Measurements from ENCODE around the gene CD160.
"Not testable (repeated sequence)": the region's sequence is repeated elsewhere in the genome, so short reads cannot be mapped to it uniquely, and the experiment has no call there.

Gene CD160

DNA sequence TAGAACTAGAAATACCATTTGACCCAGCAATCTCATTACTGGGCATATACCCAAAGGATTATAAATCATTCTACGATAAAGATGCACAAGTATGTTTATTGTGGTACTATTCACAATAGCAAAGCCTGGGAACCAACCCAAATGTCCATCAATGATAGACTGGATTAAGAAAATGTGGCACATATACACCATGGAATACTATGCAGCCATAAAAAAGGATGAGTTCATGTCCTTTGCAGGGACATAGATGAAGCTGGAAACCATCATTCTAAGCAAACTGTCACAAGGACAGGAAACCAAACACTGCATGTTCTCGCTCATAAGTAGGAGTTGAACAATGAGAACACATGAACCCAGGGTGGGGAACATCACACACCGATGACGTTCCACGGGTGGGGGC lies 6.9 kb downstream of the CD160 start:
- peaks cover 0 to 11% (median 5%) of the 10 kb centered on the region in 5 donors for H3K4me1 ChIP-seq (ENCODE audit: control insufficient read depth in 5 of 5, insufficient read depth in 5 of 5, low read length in 5 of 5)

GRCh38 chr1:145729196-145729595 lies 9.9 kb downstream of the CD160 start:
- Histone ChIP-seq H3K9me3 (ENCODE audit: control insufficient read depth in 5 of 5, low read length in 5 of 5) (no peaks in the 10 kb centered on the region), H3K27me3 (ENCODE audit: control insufficient read depth in 5 of 5, insufficient read depth in 4 of 5, low read length in 5 of 5) (no peaks in the 10 kb centered on the region), H3K27ac (ENCODE audit: low read depth, low read length) (no peak overlapping the region), H3K36me3 (ENCODE audit: control insufficient read depth in 5 of 5, insufficient read depth in 5 of 5, low read length in 5 of 5) (peaks cover 0 to 4% (median 0%) of the 10 kb centered on the region in 5 donors), H3K9ac (ENCODE audit: low read length in 5 of 5) (no peak overlapping the region), H3K4me1 (ENCODE audit: control insufficient read depth in 5 of 5, insufficient read depth in 5 of 5, low read length in 5 of 5) (peaks cover 0 to 6% (median 0%) of the 10 kb centered on the region in 5 donors), H3K4me3 (ENCODE audit: low read depth in 1 of 5, low read length in 5 of 5) (no peak overlapping the region)

More for the DNA sequence above, 6.9 kb downstream of the CD160 start:
- not testable (repeated sequence) for H3K27ac ChIP-seq (ENCODE audit: low read depth, low read length); H3K9ac ChIP-seq (ENCODE audit: low read length in 5 of 5); H3K4me3 ChIP-seq (ENCODE audit: low read depth in 1 of 5, low read length in 5 of 5); H3K27me3 ChIP-seq (ENCODE audit: control insufficient read depth in 5 of 5, insufficient read depth in 4 of 5, low read length in 5 of 5); H3K36me3 ChIP-seq (ENCODE audit: control insufficient read depth in 5 of 5, insufficient read depth in 5 of 5, low read length in 5 of 5); H3K9me3 ChIP-seq (ENCODE audit: control insufficient read depth in 5 of 5, low read length in 5 of 5)

GRCh38 chr1:145729666-145730436 lies 10.6 kb downstream of the CD160 start:
- H3K36me3 ChIP-seq (ENCODE audit: control insufficient read depth in 5 of 5, insufficient read depth in 5 of 5, low read length in 5 of 5), result peaks cover 0 to 4% (median 0%) of the 10 kb centered on the region in 5 donors
- H3K4me3 ChIP-seq (ENCODE audit: low read depth in 1 of 5, low read length in 5 of 5), result no peak overlapping the region
- no peaks in the 10 kb centered on the region for H3K27me3 ChIP-seq (ENCODE audit: control insufficient read depth in 5 of 5, insufficient read depth in 4 of 5, low read length in 5 of 5)
- no peak overlapping the region for H3K9ac ChIP-seq (ENCODE audit: low read length in 5 of 5)
- H3K4me1 ChIP-seq (ENCODE audit: control insufficient read depth in 5 of 5, insufficient read depth in 5 of 5, low read length in 5 of 5), result peaks cover 0 to 6% (median 0%) of the 10 kb centered on the region in 5 donors
- H3K9me3 ChIP-seq (ENCODE audit: control insufficient read depth in 5 of 5, low read length in 5 of 5), result no peaks in the 10 kb centered on the region
- no peak overlapping the region for H3K27ac ChIP-seq (ENCODE audit: low read depth, low read length)

- no peak overlapping the region for H3K9ac ChIP-seq (ENCODE audit: low read length in 5 of 5)
- peaks cover 0 to 4% (median 0%) of the 10 kb centered on the region in 5 donors for H3K36me3 ChIP-seq (ENCODE audit: control insufficient read depth in 5 of 5, insufficient read depth in 5 of 5, low read length in 5 of 5)
- no peaks in the 10 kb centered on the region for H3K27me3 ChIP-seq (ENCODE audit: control insufficient read depth in 5 of 5, insufficient read depth in 4 of 5, low read length in 5 of 5)
- no peaks in the 10 kb centered on the region for H3K9me3 ChIP-seq (ENCODE audit: control insufficient read depth in 5 of 5, low read length in 5 of 5)
- no peak overlapping the region for H3K27ac ChIP-seq (ENCODE audit: low read depth, low read length)
- no peak overlapping the region for H3K4me3 ChIP-seq (ENCODE audit: low read depth in 1 of 5, low read length in 5 of 5)
- peaks cover 0 to 6% (median 0%) of the 10 kb centered on the region in 5 donors for H3K4me1 ChIP-seq (ENCODE audit: control insufficient read depth in 5 of 5, insufficient read depth in 5 of 5, low read length in 5 of 5)
These were observed 11.2 kb downstream of the CD160 start for GRCh38 chr1:145730467-145730866.

DNA sequence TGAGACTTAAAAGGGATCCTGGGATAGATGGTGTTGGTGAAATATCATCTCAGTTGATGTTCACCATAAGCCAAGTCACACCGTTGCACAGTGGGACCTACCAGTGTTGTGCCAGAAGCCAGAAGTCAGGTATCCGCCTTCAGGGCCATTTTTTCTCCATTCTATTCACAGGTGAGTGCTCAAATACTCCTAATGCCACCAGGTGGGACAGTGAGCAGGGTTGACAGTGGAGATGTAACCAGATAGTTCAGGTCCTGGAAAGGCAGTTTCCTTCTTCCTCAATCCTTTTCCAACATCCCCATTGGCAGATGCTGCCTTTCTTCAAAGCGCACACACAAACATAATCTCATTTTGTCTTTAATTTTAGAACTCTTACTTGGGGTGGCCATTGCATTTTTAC lies 11.6 kb downstream of the CD160 start:
- Histone ChIP-seq H3K36me3 (ENCODE audit: control insufficient read depth in 5 of 5, insufficient read depth in 5 of 5, low read length in 5 of 5) (peaks cover 0 to 4% (median 0%) of the 10 kb centered on the region in 5 donors), H3K4me3 (ENCODE audit: low read depth in 1 of 5, low read length in 5 of 5) (no peak overlapping the region), H3K4me1 (ENCODE audit: control insufficient read depth in 5 of 5, insufficient read depth in 5 of 5, low read length in 5 of 5) (peaks cover 0 to 6% (median 0%) of the 10 kb centered on the region in 5 donors), H3K27ac (ENCODE audit: low read depth, low read length) (no peak overlapping the region), H3K9ac (ENCODE audit: low read length in 5 of 5) (no peak overlapping the region), H3K9me3 (ENCODE audit: control insufficient read depth in 5 of 5, low read length in 5 of 5) (no peaks in the 10 kb centered on the region), H3K27me3 (ENCODE audit: control insufficient read depth in 5 of 5, insufficient read depth in 4 of 5, low read length in 5 of 5) (no peaks in the 10 kb centered on the region)

- no peak overlapping the region for H3K4me3 ChIP-seq (ENCODE audit: low read depth in 1 of 5, low read length in 5 of 5)
- H3K9ac ChIP-seq (ENCODE audit: low read length in 5 of 5), result no peak overlapping the region
- H3K27me3 ChIP-seq (ENCODE audit: control insufficient read depth in 5 of 5, insufficient read depth in 4 of 5, low read length in 5 of 5), result no peaks in the 10 kb centered on the region
- H3K27ac ChIP-seq (ENCODE audit: low read depth, low read length), result no peak overlapping the region
- peaks cover 0 to 5% (median 2%) of the 10 kb centered on the region in 5 donors for H3K36me3 ChIP-seq (ENCODE audit: control insufficient read depth in 5 of 5, insufficient read depth in 5 of 5, low read length in 5 of 5)
- no peaks in the 10 kb centered on the region for H3K9me3 ChIP-seq (ENCODE audit: control insufficient read depth in 5 of 5, low read length in 5 of 5)
- H3K4me1 ChIP-seq (ENCODE audit: control insufficient read depth in 5 of 5, insufficient read depth in 5 of 5, low read length in 5 of 5), result no peaks in the 10 kb centered on the region
These were observed 16.9 kb downstream of the CD160 start for GRCh38 chr1:145736191-145736590.

DNA sequence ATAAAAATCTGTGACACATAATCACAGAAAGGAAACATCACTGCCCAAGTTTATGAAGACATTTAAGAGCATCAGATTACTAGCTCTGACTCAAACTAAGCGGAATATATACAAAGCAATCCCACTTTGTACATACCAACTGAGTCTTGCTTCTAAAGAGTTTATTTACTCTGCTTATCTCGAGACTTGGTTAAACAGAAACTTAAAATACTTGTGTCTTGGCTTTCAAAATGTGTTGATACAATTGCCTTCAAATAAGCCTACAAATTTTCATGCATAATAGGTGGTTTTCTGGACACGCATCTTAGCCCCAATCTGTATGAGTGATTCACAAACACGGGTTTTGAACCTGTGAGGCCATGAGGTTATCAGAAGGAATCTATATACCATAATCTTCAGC lies 21.0 kb downstream of the CD160 start:
- no peaks in the 10 kb centered on the region for H3K27me3 ChIP-seq (ENCODE audit: control insufficient read depth in 5 of 5, insufficient read depth in 4 of 5, low read length in 5 of 5)
- peaks cover 16 to 39% (median 26%) of the 10 kb centered on the region in 5 donors for H3K36me3 ChIP-seq (ENCODE audit: control insufficient read depth in 5 of 5, insufficient read depth in 5 of 5, low read length in 5 of 5)
- no peak overlapping the region for H3K27ac ChIP-seq (ENCODE audit: low read depth, low read length)
- H3K9me3 ChIP-seq (ENCODE audit: control insufficient read depth in 5 of 5, low read length in 5 of 5), result no peaks in the 10 kb centered on the region
- H3K4me3 ChIP-seq (ENCODE audit: low read depth in 1 of 5, low read length in 5 of 5), result no peak overlapping the region
- no peak overlapping the region for H3K9ac ChIP-seq (ENCODE audit: low read length in 5 of 5)
- no peaks in the 10 kb centered on the region for H3K4me1 ChIP-seq (ENCODE audit: control insufficient read depth in 5 of 5, insufficient read depth in 5 of 5, low read length in 5 of 5)

GRCh38 chr1:145747398-145748247 lies 28.3 kb downstream of the CD160 start:
- no peak overlapping the region for H3K4me3 ChIP-seq (ENCODE audit: low read depth in 1 of 5, low read length in 5 of 5)
- H3K4me1 ChIP-seq (ENCODE audit: control insufficient read depth in 5 of 5, insufficient read depth in 5 of 5, low read length in 5 of 5), result peaks cover 0 to 9% (median 6%) of the 10 kb centered on the region in 5 donors
- H3K36me3 ChIP-seq (ENCODE audit: control insufficient read depth in 5 of 5, insufficient read depth in 5 of 5, low read length in 5 of 5), result peaks cover 36 to 77% (median 70%) of the 10 kb centered on the region in 5 donors
- H3K9ac ChIP-seq (ENCODE audit: low read length in 5 of 5), result no peak overlapping the region
- H3K27me3 ChIP-seq (ENCODE audit: control insufficient read depth in 5 of 5, insufficient read depth in 4 of 5, low read length in 5 of 5), result no peaks in the 10 kb centered on the region
- H3K9me3 ChIP-seq (ENCODE audit: control insufficient read depth in 5 of 5, low read length in 5 of 5), result no peaks in the 10 kb centered on the region
- no peak overlapping the region for H3K27ac ChIP-seq (ENCODE audit: low read depth, low read length)

GRCh38 chr1:145750426-145750825 lies 31.1 kb downstream of the CD160 start:
- peaks cover 0 to 9% (median 6%) of the 10 kb centered on the region in 5 donors for H3K4me1 ChIP-seq (ENCODE audit: control insufficient read depth in 5 of 5, insufficient read depth in 5 of 5, low read length in 5 of 5)
- H3K27me3 ChIP-seq (ENCODE audit: control insufficient read depth in 5 of 5, insufficient read depth in 4 of 5, low read length in 5 of 5), result no peaks in the 10 kb centered on the region
- no peaks in the 10 kb centered on the region for H3K9me3 ChIP-seq (ENCODE audit: control insufficient read depth in 5 of 5, low read length in 5 of 5)
- no peak overlapping the region for H3K9ac ChIP-seq (ENCODE audit: low read length in 5 of 5)
- H3K4me3 ChIP-seq (ENCODE audit: low read depth in 1 of 5, low read length in 5 of 5), result no peak overlapping the region
- H3K27ac ChIP-seq (ENCODE audit: low read depth, low read length), result no peak overlapping the region
- H3K36me3 ChIP-seq (ENCODE audit: control insufficient read depth in 5 of 5, insufficient read depth in 5 of 5, low read length in 5 of 5), result peaks cover 30 to 67% (median 50%) of the 10 kb centered on the region in 5 donors

Data from subcutaneous abdominal adipose tissue (tissue), 5 donors.